Activated naive CD4-positive, alpha-beta T cell treated with anti-CD3 and anti-CD28 coated beads, Interleukin-2, amount 50 U/mL, for 16 hours (primary cell): ENCODE measurements around the gene DHDH.

ENCODE experiments used
- DNase-seq: peaks from one replicate; pipeline ENCODE4 v3.0.0-alpha.2; 2020

Gene DHDH

GRCh38 chr19:48993175-48994034 lies 59.9 kb downstream of the DHDH start, which contains the start of the genes GYS1 and RUVBL2:
TSS of gene GYS1 (minus strand) at chr19:48993309. CDS start at chr19:48993112, 197 bp downstream.
TSS of gene RUVBL2 (plus strand) at chr19:48993887. CDS start at chr19:48993912, 25 bp downstream.
- DNase-seq, result peak; percentile 100

GRCh38 chr19:48994035-48994386 lies 60.5 kb downstream of the DHDH start:
- DNase-seq, result no peak
